ENCODE data around the gene MIAT. TPM values are rescaled to one million over a fixed set of nuclear protein-coding genes. Genes with fewer than 3 reads are reported as not detected.

Gene MIAT
- total RNA-seq, 1 experiment from 2014 or later = 0.14 TPM

GRCh38 chr22:26660961-26661578 is 3.7 kb downstream of the MIAT start:
- in situ Hi-C loops (cut with HindIII; ENCODE audit: low sequenced_read_pairs) = no loop called here
- DNase-seq (ENCODE audit: low spot score) = no peak

- no peak for DNase-seq (ENCODE audit: low spot score)
- in situ Hi-C loops (cut with HindIII; ENCODE audit: low sequenced_read_pairs) = no loop called here
Measured at GRCh38 chr22:26662160-26662559, 4.8 kb downstream of the MIAT start.

- DNase-seq (ENCODE audit: low spot score) = no peak
- in situ Hi-C loops (cut with HindIII; ENCODE audit: low sequenced_read_pairs) = no loop called here
Measured at GRCh38 chr22:26663374-26663923, 6.1 kb downstream of the MIAT start.

- no peak for DNase-seq (ENCODE audit: low spot score)
- in situ Hi-C loops (cut with HindIII; ENCODE audit: low sequenced_read_pairs) = no loop called here
Measured at GRCh38 chr22:26665813-26666231, 8.4 kb downstream of the MIAT start.

GRCh38 chr22:26667140-26667539 is 9.8 kb downstream of the MIAT start:
- no peak for DNase-seq (ENCODE audit: low spot score)
- in situ Hi-C loops (cut with HindIII; ENCODE audit: low sequenced_read_pairs) = no loop called here

GRCh38 chr22:26669060-26669481 is 11.7 kb downstream of the MIAT start:
- in situ Hi-C loops (cut with HindIII; ENCODE audit: low sequenced_read_pairs) = no loop called here
- DNase-seq (ENCODE audit: low spot score) = no peak

GRCh38 chr22:26670459-26670858 is 13.1 kb downstream of the MIAT start:
- no peak for DNase-seq (ENCODE audit: low spot score)
- in situ Hi-C loops (cut with HindIII; ENCODE audit: low sequenced_read_pairs) = no loop called here

GRCh38 chr22:26671317-26672059 is 14.1 kb downstream of the MIAT start:
- no peak for DNase-seq (ENCODE audit: low spot score)
- in situ Hi-C loops (cut with HindIII; ENCODE audit: low sequenced_read_pairs) = no loop called here

- no peak for DNase-seq (ENCODE audit: low spot score)
- in situ Hi-C loops (cut with HindIII; ENCODE audit: low sequenced_read_pairs) = no loop called here
Measured at GRCh38 chr22:26672060-26672471, 14.7 kb downstream of the MIAT start.

- DNase-seq (ENCODE audit: low spot score) = peak; percentile 92
- in situ Hi-C loops (cut with HindIII; ENCODE audit: low sequenced_read_pairs) = no loop called here
Measured at GRCh38 chr22:26672590-26673468, 15.4 kb downstream of the MIAT start.

- DNase-seq (ENCODE audit: low spot score) = no peak
- in situ Hi-C loops (cut with HindIII; ENCODE audit: low sequenced_read_pairs) = no loop called here
Measured at GRCh38 chr22:26673486-26673885, 16.1 kb downstream of the MIAT start.

- in situ Hi-C loops (cut with HindIII; ENCODE audit: low sequenced_read_pairs) = no loop called here
Measured at GRCh38 chr22:26674211-26675190, 17.1 kb downstream of the MIAT start.

GRCh38 chr22:26675687-26676268 is 18.4 kb downstream of the MIAT start:
- no peak for DNase-seq (ENCODE audit: low spot score)
- in situ Hi-C loops (cut with HindIII; ENCODE audit: low sequenced_read_pairs) = no loop called here

More at GRCh38 chr22:26674211-26675190, 17.1 kb downstream of the MIAT start:
- DNase-seq (ENCODE audit: low spot score) = no peak

- in situ Hi-C loops (cut with HindIII; ENCODE audit: low sequenced_read_pairs) = no loop called here
Measured at GRCh38 chr22:26677217-26677616, 19.8 kb downstream of the MIAT start.

GRCh38 chr22:26679003-26679629 is 21.7 kb downstream of the MIAT start:
- in situ Hi-C loops (cut with HindIII; ENCODE audit: low sequenced_read_pairs) = no loop called here
- DNase-seq (ENCODE audit: low spot score) = peak; percentile 71

More at GRCh38 chr22:26677217-26677616, 19.8 kb downstream of the MIAT start:
- DNase-seq (ENCODE audit: low spot score) = no peak

GRCh38 chr22:26680485-26680884 is 23.1 kb downstream of the MIAT start:
- in situ Hi-C loops (cut with HindIII; ENCODE audit: low sequenced_read_pairs) = no loop called here
- DNase-seq (ENCODE audit: low spot score) = no peak

- no peak for DNase-seq (ENCODE audit: low spot score)
- in situ Hi-C loops (cut with HindIII; ENCODE audit: low sequenced_read_pairs) = no loop called here
Measured at GRCh38 chr22:26681395-26681821, 24.0 kb downstream of the MIAT start.

GRCh38 chr22:26684168-26684567 is 26.8 kb downstream of the MIAT start:
- no peak for DNase-seq (ENCODE audit: low spot score)
- in situ Hi-C loops (cut with HindIII; ENCODE audit: low sequenced_read_pairs) = no loop called here
